HL-60 (cell line): Measurements from ENCODE around the gene KCNJ9.

Experiments used
- CTCF ChIP-seq: IDR thresholded peaks from one replicate; pipeline ENCODE4 v1.5.1; 2011; ENCODE audit warnings: low read length, control low read depth, inconsistent platforms; ENCODE audit not compliant: insufficient read depth
- POLR2AphosphoS5 ChIP-seq: IDR thresholded peaks from 2 replicates; pipeline ENCODE4 v1.6.1; 2012; ENCODE audit warnings: low read depth
- REST ChIP-seq: IDR thresholded peaks from 2 replicates; pipeline ENCODE4 v1.6.1; 2012; ENCODE audit warnings: low read depth; ENCODE audit not compliant: insufficient replicate concordance
- SPI1 ChIP-seq: IDR thresholded peaks from 2 replicates; pipeline ENCODE4 v1.6.1; 2012; ENCODE audit warnings: low read depth, mild to moderate bottlenecking, borderline replicate concordance

- no peak for TF ChIP-seq CTCF
- TF ChIP-seq POLR2AphosphoS5 = no peak
- no peak for TF ChIP-seq REST
- no peak for TF ChIP-seq SPI1
Measured at GRCh38 chr1:160064164-160064563, 17.2 kb upstream of the KCNJ9 start.
